ENCODE data around the gene E2F6. TPM values are rescaled to one million over a fixed set of nuclear protein-coding genes. Genes with fewer than 3 reads are reported as not detected.

E2F6 gene
- total and polyA plus RNA-seq, 2 of the 13 experiments (the other 11 are each of a cell fraction or from before 2014, with no cell fraction given): 27.3 to 36.0 TPM

GRCh38 chr2:11505652-11506610, 40.0 kb upstream of the E2F6 start (continued):
- TF ChIP-seq RBM39 (IDR thresholded peaks at IDR 0.05; ENCODE audit: low read depth, low read length, poor library complexity, severe bottlenecking): no peak
- no peak for TF ChIP-seq DR1 (CRISPR knock-in tag; IDR thresholded peaks at IDR 0.05)
- peak; percentile 88 for TF ChIP-seq ARNTL (CRISPR knock-in tag; IDR thresholded peaks at IDR 0.05)
- no peak for TF ChIP-seq ZNF513 (CRISPR knock-in tag; conservative IDR thresholded peaks at IDR 0.05)
- peak; percentile 93 for TF ChIP-seq ZNF609 (CRISPR knock-in tag; IDR thresholded peaks at IDR 0.05; ENCODE audit: borderline replicate concordance)
- TF ChIP-seq NPAS2 (CRISPR knock-in tag; IDR thresholded peaks at IDR 0.05; ENCODE audit: borderline replicate concordance): no peak
- TF ChIP-seq HCFC1 (IDR thresholded peaks at IDR 0.05; ENCODE audit: low read depth, low read length): no peak
- TF ChIP-seq CBX5 (CRISPR knock-in tag; IDR thresholded peaks at IDR 0.05; ENCODE audit: borderline replicate concordance): peak; percentile 67; the same call in 1 of the 2 replicates
- no peak for TF ChIP-seq ZFP62 (CRISPR knock-in tag; IDR thresholded peaks at IDR 0.05)
- TF ChIP-seq ZNF737 (CRISPR knock-in tag; IDR thresholded peaks at IDR 0.05; ENCODE audit: borderline replicate concordance): no peak
- peak; percentile 40; the same call in 1 of the 2 replicates for TF ChIP-seq DNMT1 (CRISPR knock-in tag; IDR thresholded peaks at IDR 0.05)
- TF ChIP-seq ASH2L (IDR thresholded peaks at IDR 0.05; ENCODE audit: insufficient read length, low read depth, low read length): peak; percentile 83
- TF ChIP-seq E2F1 (CRISPR knock-in tag; IDR thresholded peaks at IDR 0.05): no peak
- TF ChIP-seq TERF1 (CRISPR knock-in tag; IDR thresholded peaks at IDR 0.05): no peak
- peak; percentile 91; the same call in 1 of the 2 replicates for TF ChIP-seq TOE1 (CRISPR knock-in tag; IDR thresholded peaks at IDR 0.05)
- TF ChIP-seq PHF8 (CRISPR knock-in tag; IDR thresholded peaks at IDR 0.05): peak; percentile 45; the same call in 1 of the 2 replicates
- TF ChIP-seq DDIT3 (CRISPR knock-in tag; IDR thresholded peaks at IDR 0.05): no peak
- no peak; the same call in 1 of the 2 replicates for TF ChIP-seq BRD4 (CRISPR knock-in tag; IDR thresholded peaks at IDR 0.05)
- TF ChIP-seq SIX4 (CRISPR knock-in tag; IDR thresholded peaks at IDR 0.05): no peak; the same call in none of the 2 replicates
- TF ChIP-seq ZNF652 (CRISPR knock-in tag; IDR thresholded peaks at IDR 0.05; ENCODE audit: borderline replicate concordance, low read depth): no peak

Data from HepG2 (cell line).